Measurements from ENCODE around the gene CEP85.

- TF ChIP-seq CTCF (conservative IDR thresholded peaks at IDR 0.05; ENCODE audit: low read length) (no peak), EZH2phosphoT487 (IDR thresholded peaks at IDR 0.05; ENCODE audit: borderline replicate concordance, low read depth, low read length) (no peak)
Measured at GRCh38 chr1:26315874-26316850, 82.2 kb downstream of the CEP85 start.
